Hypothalamus (tissue), 51 donors: ENCODE data around the gene ASTL.
A peak's percentile ranks its signal among the peaks of the same experiment; 100 is the strongest.
"Not testable (repeated sequence)": the region's sequence is repeated elsewhere in the genome, so short reads cannot be mapped to it uniquely, and the experiment has no call there.

Experiments
- DNase-seq, 51 donors: peaks; one replicate each; lab custom pipeline; 2025; lab: John Stamatoyannopoulos, UW

The ASTL gene

DNA sequence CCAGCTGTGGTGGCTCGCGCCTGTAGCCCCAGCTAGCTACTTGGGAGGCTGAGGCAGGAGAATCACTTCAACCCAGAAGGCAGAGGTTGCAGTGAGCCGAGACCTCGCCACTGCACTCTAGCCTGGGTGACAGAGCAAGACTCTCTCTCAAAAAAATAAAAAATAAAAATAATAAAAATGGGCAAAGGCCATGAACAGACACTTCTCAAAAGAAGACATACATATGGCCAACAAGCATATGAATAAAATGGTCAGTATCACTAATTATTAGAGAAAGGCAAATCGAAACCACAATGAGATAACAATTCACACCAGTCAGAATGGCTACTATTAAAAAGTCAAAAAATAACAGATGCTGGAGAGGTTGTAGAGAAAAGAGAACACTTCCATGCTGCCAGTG is 22.1 kb upstream of the ASTL start:
- DNase-seq: not testable (repeated sequence)

DNA sequence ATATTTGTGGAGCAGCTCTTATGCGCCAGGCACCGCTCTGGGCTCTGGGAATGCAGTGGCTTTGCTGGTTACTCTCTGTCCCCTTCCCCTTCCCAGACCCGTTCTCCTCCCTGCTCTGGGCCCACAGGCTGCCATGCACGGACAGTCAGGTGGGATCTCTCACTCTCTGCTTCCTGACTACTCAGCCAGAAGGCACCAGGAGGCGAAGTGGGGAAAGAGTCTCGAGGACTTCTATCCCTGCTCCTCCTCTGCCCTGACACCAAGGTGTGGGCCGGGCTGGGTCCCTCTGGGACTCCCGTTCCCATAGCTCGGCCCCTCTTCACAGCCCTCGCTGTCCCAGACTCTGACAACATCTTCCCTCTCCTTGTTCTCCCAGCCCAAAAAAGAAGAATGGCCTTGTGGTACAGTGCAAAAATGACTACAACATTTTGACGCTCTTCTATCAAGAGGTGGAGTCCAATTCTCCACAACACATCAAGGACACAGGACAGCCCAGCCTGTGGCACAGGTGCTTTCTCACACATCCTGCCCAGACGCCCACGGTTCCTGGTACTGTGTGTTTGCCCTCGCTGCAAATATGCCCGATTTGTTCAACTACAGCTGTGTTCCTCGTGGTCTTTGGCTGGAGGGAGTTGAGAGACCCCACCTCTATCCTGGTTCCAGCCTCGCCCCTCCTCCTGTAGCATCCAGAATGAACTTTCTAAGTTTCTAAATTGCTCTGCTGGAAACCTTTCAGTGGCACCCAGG is 21.0 kb upstream of the ASTL start:
- no peak for DNase-seq

DNA sequence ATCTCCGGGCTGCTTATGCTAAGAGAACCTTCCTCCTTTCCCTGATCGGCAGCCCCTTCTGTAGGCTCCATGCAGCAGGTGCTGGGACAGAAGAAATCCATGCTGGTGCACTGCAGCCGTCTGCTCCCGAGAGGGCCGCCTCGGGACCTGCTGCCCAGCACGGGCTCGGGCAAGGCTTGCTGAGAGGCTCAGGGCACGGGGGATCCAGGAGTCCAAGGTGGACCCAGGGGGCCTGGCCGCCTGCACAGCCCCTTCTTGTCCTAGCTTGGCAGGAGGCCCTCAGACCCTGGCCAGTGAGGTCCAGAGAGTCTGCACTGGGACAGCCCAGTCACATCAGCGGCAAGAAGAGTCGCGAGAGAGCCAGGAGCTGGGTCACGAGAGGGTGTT is 20.2 kb upstream of the ASTL start:
- no peak for DNase-seq

DNA sequence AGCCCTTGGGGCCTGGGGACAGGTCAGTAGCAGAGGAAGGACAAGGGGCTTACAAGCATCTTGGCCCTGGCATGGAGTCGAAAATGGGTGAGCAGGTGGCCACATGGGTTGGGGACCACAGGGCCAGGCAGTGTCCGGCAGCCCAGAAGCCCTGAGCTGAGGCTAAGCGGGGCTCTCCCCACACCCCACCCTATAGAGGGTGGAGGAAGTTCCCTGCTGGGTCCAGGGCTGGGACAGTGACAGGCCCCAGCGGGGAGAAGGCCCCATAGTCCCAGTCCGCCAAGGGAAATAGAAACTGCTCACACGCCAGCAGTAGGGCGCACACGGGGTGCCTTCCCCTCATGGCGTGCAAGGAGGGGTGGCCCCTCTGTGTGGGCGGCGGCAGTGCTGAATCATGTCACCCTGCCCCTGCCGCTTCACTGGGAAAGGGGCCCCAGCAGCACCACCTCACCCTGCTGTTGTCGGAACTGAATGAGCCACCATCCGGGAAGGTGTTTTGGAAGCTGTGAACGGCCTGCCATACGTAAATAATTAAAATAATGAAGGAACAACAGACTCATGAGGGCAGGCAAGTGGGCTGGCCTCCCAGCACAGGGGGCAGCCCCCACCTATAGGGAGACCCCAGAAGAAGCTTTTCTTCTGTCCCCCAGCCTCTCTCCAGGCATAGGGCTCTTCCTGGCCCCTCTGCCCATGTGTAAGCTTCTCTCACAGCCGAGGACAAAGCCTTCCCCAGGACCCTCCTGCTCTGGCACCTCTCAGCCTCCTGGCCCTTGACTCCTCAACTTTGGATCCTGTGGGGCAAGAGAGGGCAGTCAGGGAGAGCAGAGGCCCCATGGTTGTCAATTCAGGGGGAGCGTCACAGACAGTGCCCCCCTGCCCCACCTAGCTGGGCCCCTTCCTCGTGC is 19.6 kb upstream of the ASTL start:
- DNase-seq: no peak

DNA sequence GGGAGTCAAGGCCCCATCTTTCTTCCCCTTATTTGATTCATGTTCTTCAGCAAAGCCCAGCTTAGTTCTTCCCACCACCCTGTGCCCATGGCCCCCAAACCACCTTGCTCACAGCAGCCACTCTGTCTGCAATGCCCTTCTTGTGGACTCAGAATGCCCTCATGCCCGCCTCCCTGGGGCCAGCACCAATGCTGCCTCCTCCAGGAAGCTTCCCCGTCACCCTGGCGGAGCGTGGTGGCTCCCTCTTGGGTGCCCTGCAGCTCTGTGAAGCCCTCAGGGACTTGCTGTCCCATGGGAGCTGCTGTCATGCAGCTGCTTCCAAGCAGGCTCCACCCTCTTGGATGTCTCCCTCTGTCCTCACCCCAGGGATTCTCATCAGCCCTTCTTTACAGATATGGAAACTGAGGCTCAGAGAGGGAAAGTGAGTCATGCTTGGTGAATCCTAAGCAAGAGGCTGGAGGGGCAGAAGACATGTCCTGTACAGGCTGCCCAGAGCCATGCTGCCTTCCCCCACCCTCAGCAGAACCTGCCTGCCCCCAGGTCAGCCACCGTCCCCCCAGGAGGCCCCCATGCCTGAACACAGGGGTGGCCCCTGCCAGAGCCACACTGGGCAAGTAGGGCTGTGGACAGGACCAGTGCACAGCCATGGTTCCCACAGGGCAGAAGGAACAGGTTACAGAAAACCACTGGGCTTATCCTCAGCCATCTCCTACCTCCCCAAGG is 18.8 kb upstream of the ASTL start:
- no peak for DNase-seq

DNA sequence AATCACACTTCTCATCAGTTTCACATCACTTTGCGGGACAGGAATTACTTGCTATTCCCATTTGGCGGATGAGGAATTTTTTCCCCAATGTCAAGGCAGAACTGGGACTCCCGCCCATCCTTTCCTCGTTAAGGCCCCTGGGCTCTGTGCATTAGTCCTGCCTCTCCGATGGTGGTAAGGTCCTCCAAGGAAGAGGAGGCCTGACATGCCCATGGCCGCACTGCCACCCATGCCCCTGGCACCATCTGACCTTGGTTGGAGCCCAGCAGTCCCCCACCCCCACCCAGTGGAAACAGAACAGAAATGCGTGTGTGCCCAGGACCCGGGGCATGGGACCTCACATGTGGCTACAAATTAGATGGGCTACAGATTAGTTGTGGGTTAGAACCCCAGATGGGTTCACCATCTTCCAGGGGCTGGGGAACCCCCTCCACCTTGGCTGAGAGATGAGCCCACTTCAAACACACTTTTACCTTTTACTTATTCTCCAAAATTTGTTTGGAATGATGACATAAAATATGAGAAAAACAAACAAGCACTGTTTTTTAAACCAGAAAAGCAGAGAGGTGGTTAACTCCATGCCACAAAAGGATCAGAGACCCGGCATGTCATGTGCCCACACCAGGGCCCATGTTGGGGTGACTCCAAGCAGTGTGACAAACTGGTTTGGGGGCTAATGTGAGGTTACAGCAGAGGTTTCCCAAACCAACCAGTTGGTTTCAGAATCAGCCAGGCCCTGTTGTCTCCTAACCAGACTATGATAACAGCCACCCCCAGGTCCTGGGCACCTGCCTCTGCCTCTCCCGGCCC is 17.9 kb upstream of the ASTL start:
- no peak for DNase-seq

DNA sequence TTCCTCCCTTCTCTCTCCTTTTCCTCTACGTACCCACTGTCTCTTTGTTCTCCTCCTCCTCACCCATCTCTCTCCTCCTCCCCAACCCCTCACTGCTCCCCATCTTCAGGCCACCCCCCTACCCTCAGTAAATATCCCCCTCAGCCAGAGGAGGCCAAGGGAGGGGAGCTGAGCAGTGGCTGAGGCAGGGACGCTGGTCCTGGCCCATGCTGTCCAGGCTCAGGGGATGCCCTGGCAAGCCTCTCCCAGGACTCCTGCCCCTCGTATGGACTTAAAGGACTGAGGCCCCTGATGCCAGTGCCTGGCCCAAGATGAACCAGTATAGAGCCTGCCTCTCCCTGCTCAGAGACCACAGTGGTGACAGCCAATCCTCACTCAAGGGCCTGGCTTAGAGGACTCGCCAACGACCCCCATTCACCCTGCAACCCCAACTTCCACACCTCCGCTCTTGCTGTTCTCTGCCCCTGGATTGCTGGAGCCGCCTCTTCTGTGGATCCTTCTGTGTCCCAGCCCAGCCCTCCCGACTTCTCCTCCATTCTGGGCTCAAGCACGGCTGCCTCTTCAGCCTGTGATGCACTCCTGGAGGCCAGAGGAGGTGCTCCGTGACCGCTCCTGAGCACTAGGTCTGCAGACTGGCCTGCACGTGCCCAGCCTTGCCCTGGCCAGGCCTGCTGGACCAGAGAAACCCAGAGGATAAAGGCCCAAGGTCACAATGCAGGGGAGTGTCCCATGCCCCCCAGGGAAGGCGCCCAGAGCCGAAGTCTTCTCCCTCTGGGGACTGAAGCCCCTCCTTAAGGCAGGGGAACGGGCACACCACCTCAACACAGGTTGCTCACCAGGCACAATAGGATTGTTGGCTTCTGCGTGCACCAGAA is 16.4 kb upstream of the ASTL start:
- no peak for DNase-seq

DNA sequence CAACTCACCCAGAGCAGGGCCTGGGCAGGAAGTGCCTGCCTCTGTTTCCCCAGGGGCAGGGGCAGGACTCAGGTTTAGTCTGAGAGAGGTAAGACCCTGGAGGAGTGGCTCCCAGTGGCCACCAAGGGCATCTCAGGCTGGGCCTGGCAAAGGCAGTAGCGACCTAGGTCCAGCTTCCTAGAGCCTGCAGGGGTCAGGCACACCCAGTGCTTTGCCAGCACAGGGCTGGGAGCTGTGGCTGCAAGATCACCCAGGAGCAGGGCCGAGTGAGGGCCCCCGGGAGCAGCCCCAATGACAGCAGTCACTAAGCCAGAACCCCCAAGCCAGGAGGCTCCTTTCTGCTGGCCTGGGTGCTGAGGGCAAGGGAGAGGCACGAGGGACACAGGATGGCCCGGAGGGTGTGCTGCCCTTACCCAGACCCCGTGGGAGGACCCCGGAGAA is 15.7 kb upstream of the ASTL start:
- no peak for DNase-seq

DNA sequence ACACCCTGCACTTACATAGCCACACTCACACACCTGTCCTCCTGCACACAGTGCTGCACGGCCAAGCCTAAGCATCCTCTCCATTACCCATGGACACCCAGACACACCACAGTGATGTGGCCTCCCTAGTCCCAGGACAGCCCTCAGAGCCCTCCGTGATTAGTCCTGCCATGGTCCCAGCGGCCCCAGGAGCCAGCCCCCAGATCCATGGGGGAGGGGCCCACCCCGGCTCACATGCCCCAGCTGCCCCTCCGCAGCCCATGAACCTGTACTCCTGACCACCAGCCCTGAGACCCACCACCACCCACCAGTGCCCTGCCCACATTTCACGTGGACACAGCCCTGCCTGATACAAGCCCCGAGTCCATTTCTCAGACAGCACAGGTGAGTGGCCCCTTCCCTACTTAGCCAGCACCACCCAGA is 15.0 kb upstream of the ASTL start:
- DNase-seq: no peak

DNA sequence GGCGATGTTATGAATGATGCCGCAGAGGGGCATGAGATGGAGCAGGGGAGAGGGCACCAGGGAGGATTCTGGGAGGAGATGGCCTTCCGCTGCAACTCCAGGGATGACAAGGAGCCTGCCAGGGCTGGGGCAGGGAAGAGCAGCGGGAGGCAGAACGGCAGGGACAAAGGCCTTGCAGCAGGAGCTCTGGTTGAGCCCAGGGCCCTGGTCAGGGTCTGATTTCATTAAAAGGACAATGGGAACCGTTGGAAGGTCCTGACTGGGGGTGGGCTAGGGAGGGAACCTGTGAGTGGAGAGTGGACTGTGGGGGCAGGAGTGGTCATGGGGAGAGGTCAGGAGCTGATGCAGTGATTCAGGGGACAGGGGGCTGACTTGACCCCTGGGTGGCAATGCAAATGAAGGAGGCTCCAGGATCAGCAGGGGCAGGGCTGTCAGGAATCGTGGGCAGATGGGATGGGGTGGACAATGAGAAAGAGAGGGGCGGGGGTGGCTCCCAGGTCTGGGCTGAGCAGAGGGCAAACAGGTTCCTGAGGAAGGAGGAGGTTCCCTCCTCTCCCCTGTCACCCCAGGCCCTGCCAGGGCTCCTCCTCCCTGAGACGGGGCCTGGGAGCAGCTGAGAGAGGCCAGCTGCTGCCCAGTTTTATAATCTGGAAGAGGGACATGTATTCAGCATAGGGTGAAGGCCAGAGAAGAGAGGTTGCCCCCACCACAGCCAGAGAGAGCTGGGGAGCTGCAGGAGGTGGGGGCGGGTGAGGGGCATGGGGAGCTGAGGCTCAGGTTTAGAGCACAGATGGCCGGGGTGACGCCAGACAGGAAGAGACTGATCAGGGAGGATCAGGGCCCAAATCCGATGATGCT is 14.2 kb upstream of the ASTL start:
- no peak for DNase-seq

DNA sequence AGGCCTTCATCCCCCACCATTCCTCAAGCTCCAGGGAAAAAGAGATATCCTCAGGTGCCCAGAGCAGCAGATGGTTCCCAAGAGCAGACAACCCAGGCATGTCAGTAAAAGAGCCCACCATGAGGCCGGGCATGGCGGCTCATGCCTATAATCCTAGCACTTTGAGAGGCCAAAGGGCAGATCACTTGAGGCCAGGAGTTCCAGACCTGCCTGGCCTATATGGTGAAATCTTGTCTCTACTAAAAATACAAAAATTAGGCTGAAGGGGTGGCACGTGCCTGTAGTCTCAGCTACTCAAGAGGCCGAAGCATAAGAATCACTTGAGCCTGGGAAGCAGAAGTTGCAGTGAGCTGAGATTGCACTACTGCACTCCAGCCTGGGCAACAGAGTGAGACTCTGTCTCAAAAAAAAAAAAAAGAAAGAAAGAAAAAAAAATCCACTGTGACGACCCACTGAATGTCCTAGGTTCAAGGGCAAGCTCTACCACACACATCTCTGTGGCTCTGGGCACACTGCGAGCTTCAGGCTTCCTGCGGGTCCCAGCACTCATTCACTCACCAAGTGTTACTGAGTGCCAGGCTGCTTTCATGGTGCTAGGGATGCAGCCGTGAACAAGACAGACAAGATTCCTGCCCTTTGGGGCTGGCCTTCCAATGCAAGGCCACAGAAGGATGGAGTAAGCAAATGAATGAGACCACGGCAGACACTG is 13.4 kb upstream of the ASTL start:
- DNase-seq: no peak

DNA sequence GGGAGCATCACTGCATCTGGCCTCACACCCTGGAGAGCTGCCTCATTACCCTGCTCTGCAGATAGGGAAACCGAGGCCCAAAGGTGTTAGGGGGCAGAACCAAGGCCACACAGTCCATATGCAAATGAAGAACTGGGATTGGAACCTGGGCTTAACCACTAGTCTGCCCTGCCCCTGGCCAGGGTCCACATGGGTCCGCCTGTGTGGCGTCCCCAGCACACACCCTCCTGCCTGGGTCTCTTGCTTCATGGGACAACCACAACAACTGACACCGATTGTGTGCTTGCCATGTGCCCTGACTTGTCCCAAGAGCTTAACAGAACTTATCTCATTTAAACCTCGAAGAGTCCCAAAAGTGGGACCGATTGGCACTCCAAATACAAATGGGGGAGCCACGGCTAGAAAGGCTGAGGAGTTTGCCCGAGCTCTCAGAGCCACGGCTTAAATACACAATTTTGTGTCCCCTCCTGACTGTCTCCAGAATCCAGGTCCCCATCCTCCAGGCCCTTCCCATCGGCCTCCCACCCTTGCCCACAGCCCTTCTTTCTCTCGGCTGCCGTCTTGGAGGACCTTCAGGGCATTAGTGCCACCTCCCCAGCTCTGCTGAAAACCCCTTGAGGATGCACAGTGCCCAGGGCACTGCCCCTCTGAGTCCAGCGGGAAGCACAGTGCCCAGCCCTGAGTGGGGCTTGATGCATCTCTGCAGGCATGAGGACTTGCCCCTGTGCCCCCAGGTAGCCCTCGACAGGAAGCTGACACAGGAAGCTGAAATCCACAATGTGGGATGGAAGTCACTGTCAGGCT is 12.7 kb upstream of the ASTL start:
- DNase-seq: no peak

DNA sequence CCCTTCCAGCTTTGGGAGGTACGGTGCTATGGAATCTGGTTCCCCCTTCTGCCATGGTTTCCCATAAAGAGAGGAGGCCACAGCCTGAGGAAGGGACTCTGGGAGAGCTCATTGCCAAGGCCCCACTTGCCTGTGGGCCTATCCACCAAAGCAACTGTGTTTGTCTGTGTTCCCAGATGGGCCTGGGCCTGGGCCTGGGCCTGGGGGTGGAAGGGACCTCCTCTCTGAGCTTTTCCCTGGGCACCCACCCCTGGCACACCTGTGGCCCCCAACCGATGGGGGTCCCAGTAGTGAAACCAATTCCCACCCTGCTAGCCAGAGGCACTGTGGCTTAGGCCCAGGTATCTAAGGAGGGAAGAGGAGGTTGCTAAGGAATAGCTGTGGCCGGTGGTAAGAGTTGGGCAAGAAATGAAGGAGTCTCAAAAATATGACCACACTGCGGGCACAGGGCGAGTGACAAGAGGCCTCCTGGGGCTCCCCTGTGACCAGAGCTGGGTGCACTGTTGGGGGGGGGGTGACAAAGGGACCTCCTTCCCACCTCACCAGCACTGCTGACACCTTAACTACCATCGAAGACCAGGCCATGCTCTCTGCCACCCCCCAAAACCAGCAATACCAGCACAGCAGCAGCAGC is 11.8 kb upstream of the ASTL start:
- no peak for DNase-seq

DNA sequence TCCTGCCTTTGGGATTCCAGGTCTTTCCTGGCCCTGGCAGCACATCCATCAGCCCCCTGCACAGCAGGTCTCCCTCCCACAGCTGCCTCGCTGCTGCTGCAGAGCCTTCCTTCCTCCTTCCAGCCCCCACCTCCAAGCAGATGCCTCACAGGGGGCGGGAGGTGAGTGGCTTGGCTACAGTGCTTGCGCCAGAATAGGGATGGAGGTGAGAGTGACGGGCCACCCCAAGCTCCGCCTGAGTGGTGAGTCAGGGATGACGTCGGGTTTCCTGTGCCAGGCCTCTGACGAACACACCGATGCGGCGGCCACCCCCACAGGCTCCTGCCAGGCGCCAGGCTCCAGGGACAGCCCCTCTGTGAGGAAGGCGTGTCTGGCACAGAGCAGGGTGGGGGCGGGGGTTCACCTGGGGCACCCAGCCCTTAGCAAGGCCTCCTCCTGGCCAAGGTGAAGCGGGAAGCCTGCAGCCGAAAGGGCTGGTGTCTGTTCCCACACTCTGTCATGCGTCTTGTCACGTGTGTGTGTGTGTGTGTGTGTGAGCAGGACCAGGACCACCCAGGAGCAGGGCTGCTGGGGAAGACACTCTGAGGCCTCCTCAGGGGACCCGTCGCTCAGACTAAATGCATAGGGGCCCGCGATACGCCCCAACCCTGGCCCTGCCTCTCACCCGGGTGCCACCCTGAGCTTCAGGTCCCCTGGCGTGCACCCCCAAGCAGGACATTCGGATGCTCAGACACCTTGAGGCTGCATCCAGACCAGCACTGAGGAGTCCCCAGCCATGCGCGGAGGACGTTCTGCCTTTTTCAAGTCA is 10.3 kb upstream of the ASTL start:
- DNase-seq: peak in 13 of 51 donors; percentile 9 to 70 (median 35)

DNA sequence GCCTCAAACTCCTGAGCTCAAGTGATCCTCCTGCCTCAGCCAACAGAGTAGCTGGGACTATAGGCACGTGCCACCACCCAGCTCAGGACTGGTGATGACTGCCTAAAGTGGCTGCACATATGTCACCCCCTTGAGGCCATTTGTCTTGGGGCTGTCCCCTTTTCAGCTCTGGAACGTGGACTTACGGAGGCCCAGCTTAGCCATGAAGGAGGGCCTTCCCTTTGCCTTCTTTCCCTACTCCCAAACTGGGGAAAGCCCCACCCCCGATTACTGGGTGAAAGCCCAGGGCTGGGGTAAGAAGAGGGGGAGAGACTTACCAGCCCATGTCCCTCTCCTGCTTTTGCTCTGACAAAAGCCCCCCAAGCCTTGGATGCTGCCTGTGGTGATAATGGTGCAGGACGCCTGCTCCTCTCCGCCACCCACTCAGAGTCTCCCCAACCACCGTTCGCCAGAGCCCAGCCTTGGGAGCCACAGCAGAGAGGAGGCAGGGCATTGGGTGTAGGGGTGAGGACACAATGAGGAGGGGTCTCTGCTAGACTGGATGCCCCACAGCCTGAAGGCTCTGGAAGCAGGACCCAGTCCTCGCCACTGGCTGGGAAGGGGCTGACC is 9.4 kb upstream of the ASTL start:
- no peak for DNase-seq
